ENCODE data around the gene SLC1A7.

The SLC1A7 gene

DNA sequence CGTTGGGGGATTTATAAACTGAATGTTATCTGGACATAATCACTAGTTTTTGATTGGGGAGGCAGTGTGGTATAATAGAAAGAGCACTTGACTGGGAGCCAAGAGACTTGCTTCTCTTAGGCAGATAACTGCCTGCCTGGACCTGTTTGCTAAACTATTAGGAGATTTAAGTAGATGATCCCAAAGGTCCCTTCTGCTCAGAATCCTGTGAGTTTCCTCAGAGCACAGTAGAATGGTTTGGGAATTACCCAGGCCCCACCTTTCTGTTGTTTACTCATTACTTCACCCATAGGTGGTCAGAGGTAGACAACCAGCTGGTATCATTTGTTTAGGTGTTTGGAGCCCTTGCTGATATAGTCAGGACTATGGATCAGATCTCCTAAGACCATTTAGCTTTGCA is 90.8 kb downstream of the SLC1A7 start:
- DNase-seq (ENCODE audit: low read depth), result peak; percentile 60
- H3K4me3 ChIP-seq (ENCODE audit: low read length), result no peak overlapping the region
- TF ChIP-seq, protein P1, sequence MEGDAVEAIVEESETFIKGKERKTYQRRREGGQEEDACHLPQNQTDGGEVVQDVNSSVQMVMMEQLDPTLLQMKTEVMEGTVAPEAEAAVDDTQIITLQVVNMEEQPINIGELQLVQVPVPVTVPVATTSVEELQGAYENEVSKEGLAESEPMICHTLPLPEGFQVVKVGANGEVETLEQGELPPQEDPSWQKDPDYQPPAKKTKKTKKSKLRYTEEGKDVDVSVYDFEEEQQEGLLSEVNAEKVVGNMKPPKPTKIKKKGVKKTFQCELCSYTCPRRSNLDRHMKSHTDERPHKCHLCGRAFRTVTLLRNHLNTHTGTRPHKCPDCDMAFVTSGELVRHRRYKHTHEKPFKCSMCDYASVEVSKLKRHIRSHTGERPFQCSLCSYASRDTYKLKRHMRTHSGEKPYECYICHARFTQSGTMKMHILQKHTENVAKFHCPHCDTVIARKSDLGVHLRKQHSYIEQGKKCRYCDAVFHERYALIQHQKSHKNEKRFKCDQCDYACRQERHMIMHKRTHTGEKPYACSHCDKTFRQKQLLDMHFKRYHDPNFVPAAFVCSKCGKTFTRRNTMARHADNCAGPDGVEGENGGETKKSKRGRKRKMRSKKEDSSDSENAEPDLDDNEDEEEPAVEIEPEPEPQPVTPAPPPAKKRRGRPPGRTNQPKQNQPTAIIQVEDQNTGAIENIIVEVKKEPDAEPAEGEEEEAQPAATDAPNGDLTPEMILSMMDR (IDR thresholded peaks at IDR 0.05; ENCODE audit: insufficient read depth, low read depth, low read length, missing control alignments), result no peak

DNA sequence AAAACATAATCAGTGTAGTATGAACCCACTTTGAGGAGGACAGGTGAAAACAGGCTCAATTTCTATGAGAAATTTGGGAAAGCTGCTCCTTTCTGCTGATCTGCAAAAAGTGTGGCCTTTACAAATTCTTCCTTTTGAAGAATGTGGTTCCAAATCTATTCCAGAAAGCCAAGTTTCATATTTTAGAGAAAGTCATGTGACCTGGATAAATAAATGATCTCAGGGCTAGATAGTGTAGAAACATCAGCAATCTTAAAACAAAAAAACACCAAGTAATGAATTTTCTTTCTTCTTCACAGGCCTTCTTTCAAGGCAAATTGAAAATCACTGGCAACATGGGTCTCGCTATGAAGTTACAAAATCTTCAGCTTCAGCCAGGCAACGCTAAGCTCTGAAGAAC is 92.1 kb downstream of the SLC1A7 start:
- TF ChIP-seq, protein P1 (IDR thresholded peaks at IDR 0.05; ENCODE audit: insufficient read depth, low read depth, low read length, missing control alignments), result no peak
- no peak for DNase-seq (ENCODE audit: low read depth)
- H3K4me3 ChIP-seq (ENCODE audit: low read length), result no peak overlapping the region

DNA sequence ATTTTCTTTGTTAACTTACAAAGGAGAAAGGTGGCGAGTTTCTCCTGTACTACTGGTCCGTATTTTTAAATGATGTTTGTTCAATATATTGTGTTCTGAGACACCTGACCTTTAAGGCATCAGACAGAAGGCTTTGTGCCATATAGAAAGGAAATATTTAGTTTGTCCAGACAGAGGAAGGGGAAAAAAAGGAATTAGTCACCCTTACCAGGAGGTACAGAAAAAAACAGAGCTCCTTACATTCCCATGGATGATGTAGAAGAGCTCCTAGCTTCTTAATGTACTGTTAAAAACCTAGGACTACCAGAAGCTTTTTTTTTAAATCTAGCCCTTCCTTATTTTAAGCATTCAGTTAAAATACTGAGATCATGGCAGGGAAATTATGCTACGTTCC is 92.9 kb downstream of the SLC1A7 start:
- no peak overlapping the region for H3K4me3 ChIP-seq (ENCODE audit: low read length)
- DNase-seq (ENCODE audit: low read depth), result no peak
- TF ChIP-seq, protein P1 (IDR thresholded peaks at IDR 0.05; ENCODE audit: insufficient read depth, low read depth, low read length, missing control alignments), result no peak

DNA sequence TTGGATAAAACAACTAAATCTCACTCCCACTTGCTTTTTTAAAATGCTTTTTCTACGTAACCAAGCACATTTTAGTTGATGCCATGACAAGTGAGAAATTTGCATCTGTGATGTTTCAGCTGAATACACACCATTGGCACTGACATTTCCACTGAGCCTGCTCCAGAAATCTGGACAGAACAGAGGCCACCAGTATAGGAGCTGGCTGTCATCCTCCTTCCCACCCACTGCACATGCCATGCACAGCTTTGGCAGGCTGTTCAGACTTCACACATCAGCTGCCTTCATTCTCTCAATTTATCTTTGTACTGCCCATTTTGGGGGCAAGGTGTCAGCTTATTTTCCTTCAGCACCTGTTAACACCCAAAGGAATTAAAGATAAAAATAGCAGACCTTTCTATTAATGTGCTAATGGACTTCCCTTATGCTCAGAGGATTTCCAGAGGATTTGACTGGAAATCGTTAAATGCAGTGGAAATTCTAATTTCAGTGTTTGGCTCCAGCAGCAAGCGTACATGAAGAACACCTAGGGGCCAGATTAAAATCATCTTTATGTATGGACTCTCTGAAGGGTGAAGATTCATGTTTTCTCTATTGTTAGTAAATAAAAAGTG is 93.4 kb downstream of the SLC1A7 start:
- TF ChIP-seq, protein P1 (IDR thresholded peaks at IDR 0.05; ENCODE audit: insufficient read depth, low read depth, low read length, missing control alignments), result no peak
- no peak overlapping the region for H3K4me3 ChIP-seq (ENCODE audit: low read length)
- no peak for DNase-seq (ENCODE audit: low read depth)

DNA sequence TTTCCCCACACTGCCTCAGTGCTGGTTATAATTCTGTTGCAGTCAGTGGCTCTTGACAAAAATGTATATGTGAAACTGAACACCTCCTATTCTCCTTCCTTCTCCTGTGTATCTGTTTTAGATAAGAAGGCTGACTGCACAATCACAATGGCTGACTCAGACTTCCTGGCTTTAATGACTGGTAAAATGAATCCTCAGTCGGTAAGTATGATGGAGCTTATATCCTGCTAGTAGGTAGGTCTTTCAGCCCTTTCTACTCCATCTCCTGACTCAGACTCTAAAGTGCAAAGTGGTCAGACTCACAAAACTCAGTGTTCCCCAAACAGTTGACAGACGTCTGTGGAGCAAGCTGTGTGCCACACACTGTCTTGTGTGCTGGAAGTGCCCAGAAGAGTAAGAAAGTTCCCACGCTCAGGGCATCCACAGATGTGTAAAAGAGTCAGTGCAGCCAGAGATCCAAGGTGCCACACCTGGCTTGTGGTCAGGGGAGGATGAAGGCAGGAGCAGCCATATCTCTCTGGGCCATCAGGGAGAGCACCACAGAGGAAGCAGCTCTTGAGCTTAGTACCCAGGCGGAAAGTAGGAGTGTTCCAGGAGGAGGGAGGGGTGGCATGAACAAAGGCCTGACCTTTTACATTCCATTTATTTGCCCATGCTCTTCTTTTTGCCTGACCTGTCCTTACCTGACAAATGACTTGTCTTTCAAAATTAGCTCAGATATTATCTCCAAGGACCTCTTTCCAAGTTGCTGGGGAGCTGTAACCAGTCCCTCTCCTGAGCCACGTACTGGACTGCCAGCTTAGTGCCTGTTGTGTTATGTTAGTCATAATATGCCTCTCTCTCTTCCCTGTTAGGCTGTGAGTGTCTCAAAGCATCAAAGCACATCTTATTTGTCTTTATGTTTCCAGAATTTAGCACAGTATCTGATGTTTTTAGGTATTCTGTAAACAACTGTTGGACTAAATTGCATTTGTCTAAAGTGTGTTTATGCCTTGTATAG is 94.4 kb downstream of the SLC1A7 start:
- TF ChIP-seq, protein P1 (IDR thresholded peaks at IDR 0.05; ENCODE audit: insufficient read depth, low read depth, low read length, missing control alignments), result no peak
- H3K4me3 ChIP-seq (ENCODE audit: low read length), result no peak overlapping the region
- DNase-seq (ENCODE audit: low read depth), result peak; percentile 77

DNA sequence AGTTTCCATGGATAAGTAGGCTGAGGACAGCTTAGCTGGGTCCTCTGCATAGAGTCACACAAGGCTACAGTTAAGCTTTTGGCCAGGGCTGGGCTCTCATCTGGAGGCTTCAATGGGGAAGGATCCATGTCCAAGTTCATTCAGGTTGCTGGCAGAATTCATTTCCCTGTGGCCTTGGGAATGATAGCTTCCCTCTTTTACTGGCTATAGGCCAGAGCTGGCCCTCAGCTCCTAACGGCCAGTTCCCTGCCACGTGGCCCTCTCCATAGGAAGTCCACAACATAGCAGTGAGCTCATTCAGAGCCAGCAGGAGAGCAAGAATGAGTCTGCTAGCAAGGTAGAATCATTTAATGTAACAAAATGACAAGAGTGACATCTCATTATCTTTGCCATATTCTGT is 95.5 kb downstream of the SLC1A7 start:
- TF ChIP-seq, protein P1 (IDR thresholded peaks at IDR 0.05; ENCODE audit: insufficient read depth, low read depth, low read length, missing control alignments), result no peak
- DNase-seq (ENCODE audit: low read depth), result no peak
- no peak overlapping the region for H3K4me3 ChIP-seq (ENCODE audit: low read length)
